GM21447 (cell line): ENCODE data around the gene GATAD2B.

Source experiments
- ATAC-seq: cut with Tn5 transposase; IDR thresholded peaks from one replicate; pipeline ENCODE4 v1.9.1; 2021; ENCODE audit not compliant: unreplicated experiment

GATAD2B gene

DNA sequence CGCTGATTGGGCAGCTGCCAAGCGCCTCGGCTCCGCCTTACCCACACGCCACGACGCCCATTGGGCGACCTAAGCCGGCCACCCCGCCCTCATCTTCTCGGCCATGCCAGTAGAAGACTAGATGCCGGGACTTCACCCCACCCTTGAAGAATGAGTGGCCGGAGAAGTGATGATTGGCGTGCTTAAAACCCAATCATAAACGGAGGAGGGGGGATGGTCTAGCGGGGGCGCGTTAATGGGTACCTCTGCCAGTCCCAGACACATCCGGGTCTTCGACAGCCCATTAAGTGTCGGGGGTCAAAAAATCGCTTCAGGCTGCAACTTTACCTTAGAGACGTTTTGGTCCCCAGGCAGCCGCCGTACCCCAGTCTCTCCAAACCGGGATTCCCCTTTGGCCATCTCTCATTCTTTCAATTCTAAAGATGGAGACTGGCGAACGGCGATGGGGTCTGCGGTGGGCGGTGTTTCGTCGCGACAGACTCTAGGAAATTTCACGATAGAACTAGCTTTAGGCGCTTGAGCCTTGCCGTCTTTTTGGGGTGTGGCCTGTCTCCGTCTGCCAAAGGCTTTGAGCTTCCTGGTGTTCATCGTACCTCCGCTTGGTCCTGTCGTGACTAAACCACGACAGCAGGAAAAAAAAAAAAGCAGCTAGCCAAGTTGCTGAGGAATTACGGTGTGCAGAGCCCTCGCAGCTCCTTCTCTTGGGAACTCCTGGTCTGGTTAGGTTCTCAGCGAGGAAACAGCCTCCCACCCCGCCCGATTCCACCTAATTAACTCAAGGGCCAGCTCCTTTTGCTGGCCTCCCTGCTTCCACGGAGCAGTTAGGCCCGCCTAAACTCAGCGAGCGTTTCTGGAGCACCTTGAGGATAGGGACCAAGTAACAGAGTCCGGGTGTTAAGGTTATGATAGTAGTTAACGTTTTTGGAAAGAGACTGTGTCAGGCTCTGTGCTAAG lies at the start of gene GATAD2B:
Gene GATAD2B (minus strand): TSS at position 1 of the 954 bp plus-strand sequence. CDS start 94,625 bp downstream, outside the sequence.
- ATAC-seq = peak; percentile 92

DNA sequence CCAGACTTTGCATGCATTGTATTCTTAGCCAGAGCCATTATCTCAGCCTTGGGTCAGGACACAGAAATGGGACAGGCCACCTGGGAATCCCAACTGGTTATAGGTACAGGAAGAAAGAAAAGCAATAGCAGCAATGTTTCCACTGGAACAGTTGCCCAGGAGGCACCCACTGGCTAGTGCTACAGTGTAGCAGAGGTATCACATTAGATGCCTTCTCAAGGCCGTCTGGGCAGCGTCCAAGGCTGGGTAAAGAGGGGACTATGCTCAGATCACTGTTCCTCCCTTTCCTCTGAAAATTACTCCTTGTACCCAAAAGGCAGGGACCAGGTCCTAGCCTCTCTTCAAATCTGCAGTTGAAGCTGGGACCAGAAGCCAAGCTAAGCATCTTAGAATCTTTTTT lies 47.6 kb upstream of the GATAD2B start:
- ATAC-seq = no peak

DNA sequence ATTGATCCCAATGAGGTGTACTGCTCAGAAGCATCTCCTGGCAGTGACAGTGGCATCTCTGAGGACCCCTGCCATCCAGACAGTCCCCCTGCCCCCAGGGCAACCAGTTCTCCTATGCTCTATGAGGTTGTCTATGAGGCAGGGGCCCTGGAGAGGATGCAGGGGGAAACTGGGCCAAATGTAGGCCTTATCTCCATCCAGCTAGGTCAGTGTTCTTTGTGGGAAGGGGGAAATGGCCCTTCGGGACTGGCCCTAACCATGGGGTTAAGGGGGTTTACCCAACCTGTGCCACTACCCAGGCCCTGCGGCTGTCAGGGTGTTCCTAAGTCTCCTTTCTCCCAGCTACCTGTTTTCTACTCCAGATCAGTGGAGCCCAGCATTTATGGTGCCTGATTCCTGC lies 46.2 kb upstream of the GATAD2B start:
- no peak for ATAC-seq

DNA sequence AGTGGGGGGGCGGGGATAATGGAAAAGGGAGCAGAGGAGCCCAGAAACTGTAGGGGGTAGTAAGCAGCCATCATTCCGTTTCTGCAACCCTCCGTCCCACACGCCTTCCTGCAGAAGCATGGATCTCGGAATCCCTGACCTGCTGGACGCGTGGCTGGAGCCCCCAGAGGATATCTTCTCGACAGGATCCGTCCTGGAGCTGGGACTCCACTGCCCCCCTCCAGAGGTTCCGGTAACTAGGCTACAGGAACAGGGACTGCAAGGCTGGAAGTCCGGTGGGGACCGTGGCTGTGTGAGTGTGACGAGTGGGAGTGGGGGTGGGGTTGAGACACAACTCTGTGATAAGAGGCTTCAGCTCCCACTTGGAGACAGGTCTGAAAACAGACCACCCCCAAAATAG lies 45.6 kb upstream of the GATAD2B start:
- ATAC-seq = no peak

DNA sequence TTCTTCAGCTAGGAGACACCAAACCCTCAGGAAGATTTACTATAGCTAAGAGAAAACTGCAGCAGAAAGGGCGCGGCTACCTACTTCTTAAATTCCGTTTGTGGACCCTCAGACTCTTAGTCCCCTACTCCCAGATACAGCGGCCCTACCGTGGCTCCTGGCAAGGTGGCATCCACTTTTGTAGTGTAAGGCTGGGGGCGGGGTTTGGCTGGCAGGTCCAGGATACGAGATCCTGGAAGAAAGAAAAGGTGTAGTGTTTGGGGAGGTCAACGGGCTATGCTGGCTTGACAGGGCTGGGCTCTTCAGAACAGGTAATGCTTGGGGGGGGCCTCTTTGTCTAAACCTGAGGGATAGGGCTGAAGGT lies 45.2 kb upstream of the GATAD2B start:
- ATAC-seq = no peak

DNA sequence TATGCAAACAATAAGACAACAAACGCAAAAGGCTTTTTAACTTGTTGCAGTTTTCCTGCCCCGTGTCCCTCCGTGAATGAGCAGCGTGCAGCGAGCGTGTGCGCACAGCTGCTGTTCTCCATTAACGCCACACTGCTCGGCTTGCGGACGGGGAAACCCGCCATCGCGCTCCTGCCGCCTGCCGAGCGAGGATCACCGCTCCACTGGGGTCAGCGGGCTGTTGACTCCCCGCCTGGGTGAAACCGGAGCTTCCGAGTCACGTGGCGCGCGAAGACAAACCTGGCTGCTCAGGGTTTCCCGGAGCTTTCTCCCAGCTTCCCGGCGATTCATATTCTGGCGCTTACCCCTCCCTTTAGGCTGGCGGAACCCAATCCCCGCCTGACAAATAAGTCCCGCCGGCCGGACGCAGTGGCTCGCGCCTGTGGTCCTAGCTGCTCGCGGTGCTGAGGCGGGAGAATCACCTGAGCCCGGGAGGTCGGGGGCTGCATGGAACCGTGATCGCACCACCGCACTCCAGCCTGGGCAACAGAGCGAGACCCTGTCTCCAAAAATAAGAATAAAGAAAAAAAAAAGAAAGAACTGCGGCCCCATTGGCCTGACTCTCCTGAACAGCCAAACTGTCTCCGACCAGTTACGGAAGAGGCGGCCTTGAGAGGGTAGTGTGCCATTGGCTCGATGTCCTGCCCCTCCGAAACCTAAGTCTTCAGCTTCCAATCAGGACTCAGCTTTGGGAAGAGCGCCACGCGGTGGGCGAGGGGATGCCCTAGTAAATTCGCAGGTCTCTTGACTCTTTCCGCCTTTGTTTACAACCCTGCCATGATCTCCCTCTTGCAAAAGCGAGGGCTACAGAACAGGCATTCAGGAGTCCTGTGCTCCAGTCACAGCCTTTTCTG lies 44.6 kb upstream of the GATAD2B start, which contains the start of gene CREB3L4:
Gene CREB3L4 (plus strand): TSS at position 796 of the 893 bp plus-strand sequence. CDS start 624 bp downstream, outside the sequence.
- peak; percentile 64 for ATAC-seq

DNA sequence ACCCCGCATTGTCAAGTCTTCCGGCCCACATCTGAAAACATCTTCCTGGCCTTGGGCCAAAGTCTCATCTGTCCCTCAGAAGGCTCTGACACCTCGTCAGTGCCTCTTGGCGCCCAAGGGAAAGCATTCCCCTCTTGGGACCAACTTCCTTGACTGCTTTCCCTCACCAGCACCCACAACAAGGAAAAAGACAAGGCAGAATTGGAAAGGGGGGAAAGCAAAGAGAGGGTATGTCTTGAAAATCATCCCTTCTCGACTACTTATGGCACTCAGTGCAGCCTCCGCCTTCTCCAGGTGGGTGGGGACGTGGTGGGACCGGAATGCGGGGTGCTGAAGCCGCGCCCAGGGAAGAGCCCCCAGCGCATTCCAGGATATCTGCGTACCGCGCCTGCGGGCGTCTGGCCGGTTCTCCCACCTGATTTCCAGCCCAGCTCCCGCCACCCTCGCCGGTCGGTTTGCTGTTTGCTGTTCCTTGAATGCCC lies 41.1 kb upstream of the GATAD2B start:
- ATAC-seq = no peak

DNA sequence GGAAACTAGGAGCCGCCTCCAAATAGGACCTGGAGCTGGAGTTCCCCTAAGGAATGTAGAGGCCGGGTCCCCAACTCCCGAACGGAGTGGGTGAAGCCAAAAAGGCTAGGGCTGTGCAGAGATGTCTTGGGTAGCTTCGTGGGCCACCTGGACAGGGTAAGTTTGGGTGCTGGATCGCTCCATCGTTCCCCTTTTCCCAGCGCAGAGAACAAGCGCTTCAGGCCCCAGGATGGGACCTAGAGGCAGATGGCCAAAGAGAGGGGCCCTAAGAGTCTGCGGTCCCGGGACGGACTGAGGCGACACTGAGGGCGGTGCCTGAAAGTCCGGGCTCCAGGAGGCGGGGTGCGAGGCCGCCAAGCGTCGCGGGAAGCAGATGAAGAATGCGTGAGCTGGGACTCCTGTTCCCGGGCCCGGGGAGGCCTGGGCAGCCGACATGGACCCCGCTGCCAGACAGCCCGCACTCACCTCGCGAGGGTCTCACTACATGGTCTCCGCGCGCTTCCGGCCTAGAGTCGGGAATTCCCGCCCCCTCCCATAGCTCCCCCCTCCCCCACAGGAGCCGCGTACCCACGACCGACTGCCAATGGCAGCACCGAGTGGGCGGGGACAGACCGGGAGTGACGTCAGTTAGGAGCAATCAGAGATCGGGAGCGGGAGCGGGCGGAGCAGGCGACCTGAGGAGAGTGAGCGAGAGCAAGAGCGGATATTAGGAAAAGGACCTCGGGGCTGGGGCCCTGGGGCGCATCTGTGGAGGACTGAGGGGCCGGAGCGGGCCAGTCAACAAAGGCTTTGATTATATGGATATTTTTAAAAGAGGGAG lies 40.5 kb upstream of the GATAD2B start, which contains the start of gene SLC39A1:
Gene SLC39A1 (minus strand): TSS at position 508 of the 820 bp plus-strand sequence. CDS start 822 bp downstream, outside the sequence.
- peak; percentile 45 for ATAC-seq

DNA sequence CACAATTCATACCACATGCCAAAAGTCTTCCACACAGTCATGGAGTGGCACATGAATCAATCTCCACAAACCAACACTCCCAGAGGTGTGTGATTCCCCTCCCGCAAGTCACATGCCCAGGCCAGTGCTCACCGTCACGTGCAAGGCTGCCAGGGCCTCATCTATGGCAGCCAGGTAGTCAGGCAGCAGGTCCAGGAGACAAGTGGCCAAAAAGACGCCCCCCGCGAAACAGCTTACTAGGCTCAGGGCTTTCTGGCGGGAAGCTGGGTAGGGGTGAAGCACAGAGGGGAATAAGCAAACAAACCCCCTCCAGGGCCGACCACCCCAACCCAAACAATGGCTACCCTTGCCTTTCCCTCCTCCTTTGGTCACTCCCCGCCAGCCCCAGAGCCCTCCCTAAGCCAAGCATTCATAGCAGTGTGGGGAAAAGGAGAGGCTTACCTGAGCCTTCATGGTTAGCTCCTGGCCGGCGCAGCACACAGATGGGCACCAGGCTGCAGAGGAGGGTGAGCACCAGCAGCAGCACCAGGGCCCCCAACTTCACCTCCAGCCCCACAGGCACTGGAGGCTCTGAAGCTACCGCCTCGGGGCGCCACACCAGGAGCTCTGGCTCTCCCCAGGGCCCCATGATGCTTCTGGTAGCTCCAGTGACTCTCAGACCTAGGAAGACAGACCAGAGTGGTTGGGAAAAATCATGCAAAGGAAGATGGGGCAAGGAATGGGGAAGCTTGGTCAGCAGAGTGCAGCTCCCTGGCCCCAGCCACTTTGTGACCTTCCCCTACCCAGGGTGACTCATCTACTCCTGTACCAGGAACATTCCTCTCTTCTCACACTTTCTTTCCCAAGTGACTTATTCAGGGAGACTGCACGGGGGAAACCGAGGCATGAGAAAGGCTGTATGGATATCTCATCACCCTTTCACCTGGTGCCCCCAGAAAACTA lies 39.6 kb upstream of the GATAD2B start:
- no peak for ATAC-seq

DNA sequence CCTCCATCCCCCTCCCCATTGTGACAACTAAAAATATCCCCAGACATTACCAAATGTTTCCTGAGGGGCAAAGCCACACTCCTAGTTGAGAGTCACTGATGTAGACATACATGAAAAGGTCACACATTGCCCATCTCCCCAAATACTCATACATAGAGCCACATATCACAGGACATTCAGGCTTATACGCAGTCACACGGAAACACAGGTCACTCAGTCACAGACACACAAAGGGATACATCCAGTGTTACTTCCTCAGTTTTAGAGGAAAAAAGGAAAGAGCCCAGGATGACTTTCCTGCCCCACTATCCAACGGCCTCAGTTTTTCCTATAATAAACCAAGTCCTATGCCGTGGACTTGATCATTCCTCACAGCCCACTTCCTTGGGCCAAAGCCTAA lies 38.6 kb upstream of the GATAD2B start:
- ATAC-seq = no peak

DNA sequence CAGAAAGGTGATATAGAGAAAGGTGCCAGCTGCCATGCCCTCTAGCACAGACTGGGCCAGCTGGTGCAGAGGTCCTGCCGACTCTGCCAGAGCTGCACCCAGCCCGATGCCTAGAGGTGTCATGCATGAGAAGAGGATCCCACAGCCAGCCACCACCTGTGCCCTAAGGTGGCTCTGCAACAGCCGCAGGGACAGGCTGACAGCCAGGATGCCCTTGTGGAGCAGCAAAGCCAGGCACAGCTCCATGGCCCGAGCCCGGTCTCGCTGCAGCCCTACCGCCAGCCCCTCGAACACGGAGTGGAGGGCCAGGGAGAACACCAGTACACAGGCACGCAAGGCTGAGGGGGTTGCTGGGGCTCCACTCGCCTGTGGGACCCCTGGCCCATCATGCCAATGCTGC lies 37.4 kb upstream of the GATAD2B start:
- ATAC-seq = no peak

DNA sequence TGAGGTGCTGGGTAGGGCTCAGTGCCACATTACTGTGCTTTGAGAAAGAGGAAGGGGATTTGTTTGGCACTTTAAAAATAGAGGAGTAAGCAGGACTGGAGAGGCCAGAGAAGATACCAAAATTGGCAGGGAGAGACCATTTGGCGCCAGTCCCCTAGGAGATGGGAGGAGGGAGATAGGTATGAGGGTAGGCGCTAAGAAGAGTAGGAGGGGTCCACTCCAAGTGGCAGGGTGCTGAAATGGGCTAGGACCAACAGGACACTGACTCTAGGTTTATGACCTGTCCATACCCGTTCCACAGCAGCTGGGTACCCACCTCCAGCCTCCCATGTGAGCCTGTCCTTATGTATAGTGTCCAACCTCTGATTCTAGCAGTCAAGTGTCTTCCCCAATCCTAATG lies 36.7 kb upstream of the GATAD2B start:
- no peak for ATAC-seq

DNA sequence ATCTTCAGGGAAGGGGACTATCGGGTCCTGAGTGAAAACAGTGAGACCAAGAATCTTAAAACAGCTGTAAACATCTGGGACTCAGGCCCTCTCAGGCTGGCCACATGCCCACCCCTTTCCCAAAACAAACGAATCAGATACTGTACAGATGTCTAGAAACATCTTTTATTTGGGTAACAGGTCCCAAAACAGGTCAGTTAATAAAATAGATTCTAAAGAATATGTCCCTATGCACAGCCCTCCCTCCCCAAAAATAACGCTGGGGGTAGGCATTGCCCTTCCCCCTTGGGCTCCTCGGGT lies 36.1 kb upstream of the GATAD2B start:
- no peak for ATAC-seq

DNA sequence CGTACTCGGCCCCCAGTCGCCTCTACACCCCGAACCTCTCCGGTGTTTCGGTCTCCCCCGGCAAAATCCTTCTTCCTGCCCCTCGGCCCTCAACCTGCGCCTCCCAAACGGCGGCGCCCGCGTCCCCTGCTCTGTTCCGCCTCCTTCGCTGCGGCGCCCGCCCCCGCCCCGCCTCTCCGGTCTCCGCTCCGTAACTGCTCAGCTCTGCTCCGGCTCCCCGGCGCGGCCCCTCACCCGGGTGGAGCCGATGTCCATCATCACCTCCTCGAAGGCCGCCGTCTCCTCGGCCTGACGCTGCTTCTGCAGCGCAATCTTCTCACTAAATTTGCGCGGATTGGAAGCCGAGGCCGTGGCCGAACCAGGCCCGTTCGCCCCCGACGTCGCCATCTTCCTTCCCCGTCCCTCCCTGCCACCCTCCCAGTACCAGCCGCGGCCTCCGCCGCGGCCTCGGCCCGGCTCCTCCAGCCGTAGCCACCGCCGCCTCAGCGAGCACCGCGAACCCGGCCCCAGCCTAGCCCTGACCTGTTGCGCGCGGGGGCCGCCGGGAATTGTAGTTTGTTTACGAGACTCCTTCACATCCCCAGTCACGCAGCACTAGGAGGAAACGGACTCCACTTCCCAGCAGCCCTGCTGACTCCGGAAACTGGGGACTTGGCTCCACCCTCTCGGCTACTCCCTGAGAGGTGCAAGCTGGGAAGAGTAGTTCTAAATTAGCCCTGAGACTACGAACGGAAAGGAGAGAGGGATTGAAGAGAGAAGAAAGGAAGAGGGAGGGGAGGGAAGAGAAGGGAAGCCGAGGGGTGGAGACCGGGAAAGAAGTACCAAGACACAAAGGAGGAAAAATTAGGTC lies 35.6 kb upstream of the GATAD2B start, which contains the start of gene CRTC2:
Gene CRTC2 (minus strand): TSS at position 502 of the 850 bp plus-strand sequence. CDS start 115 bp downstream, at position 387.
- ATAC-seq = peak; percentile 60

DNA sequence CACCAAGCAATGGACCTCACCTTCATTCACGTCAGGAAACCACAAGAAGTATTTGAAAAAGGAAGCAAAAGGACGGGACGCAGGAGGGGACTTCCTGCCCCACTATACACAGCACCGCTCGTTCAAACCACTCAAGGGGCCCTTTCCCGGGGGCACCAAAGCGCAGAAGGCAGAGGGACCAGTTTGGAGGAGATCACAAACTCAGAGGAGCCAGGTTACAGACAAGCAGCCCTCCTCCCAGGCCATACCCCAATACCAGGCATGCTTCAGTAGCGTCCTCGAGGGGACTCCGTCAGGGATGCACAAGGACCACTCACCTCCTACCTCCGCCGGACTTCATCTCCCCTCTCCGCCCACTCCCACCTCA lies 35.0 kb upstream of the GATAD2B start:
- ATAC-seq = peak; percentile 16

DNA sequence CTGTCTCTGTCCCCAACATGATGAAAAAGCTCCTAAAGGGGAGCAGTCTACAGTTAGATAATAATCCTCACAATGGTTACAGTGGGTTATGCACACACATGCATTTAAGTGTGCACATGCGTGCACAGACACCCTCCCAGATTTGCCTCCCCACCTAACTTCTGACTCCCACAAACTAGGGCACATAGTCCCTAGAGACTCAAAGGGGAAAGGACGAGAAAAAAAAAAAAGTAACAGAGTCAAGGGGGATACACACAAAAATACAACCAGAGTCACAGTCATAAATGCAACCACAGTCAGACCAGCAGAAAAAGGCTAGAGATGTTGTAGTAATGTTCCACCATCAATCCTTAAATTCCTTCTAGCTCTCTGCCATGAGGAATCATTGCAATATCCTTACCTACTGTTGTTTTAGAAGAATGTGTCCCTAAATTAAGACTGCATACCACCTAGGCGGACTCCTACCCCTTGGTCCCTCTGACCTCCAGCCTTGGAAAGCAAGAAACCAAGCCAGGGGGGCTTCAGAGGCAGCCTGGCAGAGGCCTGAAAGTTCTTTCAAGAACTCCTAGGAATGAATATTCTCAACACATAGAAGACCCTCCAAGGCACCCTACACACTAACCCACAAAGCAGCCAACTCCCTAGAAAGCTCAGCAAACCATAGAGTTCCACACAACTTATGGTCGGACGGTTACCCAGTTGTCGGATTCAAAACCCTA lies 34.4 kb upstream of the GATAD2B start:
- ATAC-seq = no peak

DNA sequence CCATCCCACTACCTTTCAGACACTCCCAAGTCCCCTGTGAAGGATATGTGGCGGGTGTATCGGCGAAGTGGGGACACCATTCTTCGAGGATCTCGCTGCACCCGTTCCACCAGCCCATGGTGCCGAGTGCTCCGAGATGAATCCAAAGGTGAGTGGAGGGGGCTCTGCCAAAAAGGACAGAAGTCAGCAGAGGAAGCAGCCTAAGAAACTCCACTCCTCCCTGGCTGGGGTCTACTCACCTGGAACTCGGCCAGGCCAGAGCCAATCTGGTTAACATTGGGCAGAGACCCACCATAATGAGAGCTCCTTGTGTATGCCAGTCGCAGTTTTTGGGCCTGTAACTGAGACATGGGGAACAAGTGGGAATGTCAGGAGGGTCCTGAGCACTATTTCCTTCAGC lies 32.1 kb upstream of the GATAD2B start:
- ATAC-seq = no peak

DNA sequence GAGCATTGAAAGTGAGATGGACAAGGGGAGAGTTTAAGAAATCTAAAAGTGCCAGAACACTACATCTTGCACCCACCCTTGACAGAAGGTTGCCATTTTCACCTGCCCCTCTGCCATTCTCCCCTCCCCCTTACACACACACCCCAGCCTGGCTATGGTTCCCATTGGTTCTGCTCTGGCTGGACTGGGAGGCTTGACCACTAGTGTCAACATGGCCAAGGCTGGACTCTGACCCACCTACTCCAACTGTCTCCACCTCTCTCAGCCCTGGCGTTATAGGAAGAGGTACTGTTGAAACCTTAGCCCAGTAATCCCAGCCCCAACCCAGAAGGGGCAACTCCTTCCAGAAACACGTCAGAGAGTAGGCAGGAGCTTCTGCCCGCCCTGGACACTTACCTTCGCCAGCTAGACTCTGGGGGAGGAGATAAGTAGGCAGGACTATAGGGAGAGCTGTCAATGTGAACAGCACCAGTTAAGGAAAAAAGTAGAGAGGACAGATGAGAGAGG lies 31.1 kb upstream of the GATAD2B start:
- ATAC-seq = no peak
